ENCODE results near the gene KCNK10. TPM values are rescaled to one million over a fixed set of nuclear protein-coding genes. Genes with fewer than 3 reads are reported as not detected.

KCNK10 gene
- polyA plus RNA-seq, 3 donors: 0.05 TPM; not detected in 2

DNA sequence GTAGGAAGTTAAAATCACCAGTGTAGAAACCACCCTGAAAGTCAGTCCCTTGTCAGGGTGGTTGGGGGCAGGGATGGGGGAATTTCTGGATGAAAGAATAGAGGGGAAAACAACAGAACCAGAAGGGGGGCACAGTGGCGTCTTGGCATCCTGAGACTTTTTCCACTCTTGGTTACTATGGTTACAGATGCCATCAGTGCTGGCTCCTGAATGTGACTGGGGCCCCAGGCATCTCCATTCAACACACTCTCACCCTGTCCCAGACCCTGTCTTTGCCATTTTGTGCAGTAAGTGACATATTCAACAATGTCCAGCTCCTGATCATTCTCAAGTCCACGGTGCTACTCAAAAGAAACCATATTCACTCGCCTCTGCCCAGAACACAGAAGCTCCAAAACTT is 11.3 kb downstream of the KCNK10 start:
- H3K9me3 ChIP-seq (replicated peaks in 1 of 2; ENCODE audit: control insufficient read depth in 1 of 2, insufficient read depth in 1 of 2, low read length in 2 of 2): peaks cover 3 to 6% of the 10 kb centered on the region in 2 donors
- H3K9me3 Mint-ChIP-seq: peaks cover 4 to 9% (median 5%) of the 10 kb centered on the region in 7 donors
- H3K27me3 Mint-ChIP-seq (ENCODE audit: low read depth in 3 of 3): peaks cover 2 to 16% (median 10%) of the 10 kb centered on the region in 3 donors
- no peak for DNase-seq
- TF ChIP-seq, protein P1, sequence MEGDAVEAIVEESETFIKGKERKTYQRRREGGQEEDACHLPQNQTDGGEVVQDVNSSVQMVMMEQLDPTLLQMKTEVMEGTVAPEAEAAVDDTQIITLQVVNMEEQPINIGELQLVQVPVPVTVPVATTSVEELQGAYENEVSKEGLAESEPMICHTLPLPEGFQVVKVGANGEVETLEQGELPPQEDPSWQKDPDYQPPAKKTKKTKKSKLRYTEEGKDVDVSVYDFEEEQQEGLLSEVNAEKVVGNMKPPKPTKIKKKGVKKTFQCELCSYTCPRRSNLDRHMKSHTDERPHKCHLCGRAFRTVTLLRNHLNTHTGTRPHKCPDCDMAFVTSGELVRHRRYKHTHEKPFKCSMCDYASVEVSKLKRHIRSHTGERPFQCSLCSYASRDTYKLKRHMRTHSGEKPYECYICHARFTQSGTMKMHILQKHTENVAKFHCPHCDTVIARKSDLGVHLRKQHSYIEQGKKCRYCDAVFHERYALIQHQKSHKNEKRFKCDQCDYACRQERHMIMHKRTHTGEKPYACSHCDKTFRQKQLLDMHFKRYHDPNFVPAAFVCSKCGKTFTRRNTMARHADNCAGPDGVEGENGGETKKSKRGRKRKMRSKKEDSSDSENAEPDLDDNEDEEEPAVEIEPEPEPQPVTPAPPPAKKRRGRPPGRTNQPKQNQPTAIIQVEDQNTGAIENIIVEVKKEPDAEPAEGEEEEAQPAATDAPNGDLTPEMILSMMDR (IDR thresholded peaks at IDR 0.05): no peak
- no peak overlapping the region for H2AFZ ChIP-seq (ENCODE audit: insufficient read depth, low read depth, low read length, poor library complexity, severe bottlenecking)
- H3K4me3 Mint-ChIP-seq: no peak overlapping the region
- WGBS (ENCODE audit: insufficient coverage): 92% methylated on average over 2 of the region's 3 CpGs
- no peak overlapping the region for H3K27ac ChIP-seq (ENCODE audit: low read depth in 1 of 2, low read length in 2 of 2)
- no peaks in the 10 kb centered on the region for H3K79me2 ChIP-seq (ENCODE audit: insufficient read depth, low read length)
- no peaks in the 10 kb centered on the region for H3K36me3 Mint-ChIP-seq
- H3K9ac ChIP-seq (ENCODE audit: insufficient read depth, low read length, poor library complexity, severe bottlenecking): no peak overlapping the region
- H3K36me3 ChIP-seq (replicated peaks in 1 of 2; ENCODE audit: control insufficient read depth in 1 of 2, insufficient read depth in 2 of 2, low read length in 2 of 2): no peaks in the 10 kb centered on the region
- no peak overlapping the region for H3K27ac Mint-ChIP-seq
- H3K4me2 ChIP-seq (replicated peaks; ENCODE audit: extremely low read depth, low read length, poor library complexity, severe bottlenecking): no peak overlapping the region
- H4K20me1 ChIP-seq (ENCODE audit: insufficient read depth, low read length): no peaks in the 10 kb centered on the region
- H3K4me3 ChIP-seq (replicated peaks in 1 of 3; ENCODE audit: low read depth in 2 of 3, low read length in 3 of 3): no peak overlapping the region
- H3K27me3 ChIP-seq (ENCODE audit: control insufficient read depth in 2 of 2, insufficient read depth in 2 of 2, low read length in 2 of 2): peaks cover 5 to 7% of the 10 kb centered on the region in 2 donors
- H3K4me1 Mint-ChIP-seq: peaks cover 5% of the 10 kb centered on the region
- no peaks in the 10 kb centered on the region for H3K4me1 ChIP-seq (ENCODE audit: control insufficient read depth in 1 of 2, insufficient read depth in 2 of 2, low read length in 2 of 2)
- intact Hi-C loops (cut with micrococcal nuclease): no loop called here

DNA sequence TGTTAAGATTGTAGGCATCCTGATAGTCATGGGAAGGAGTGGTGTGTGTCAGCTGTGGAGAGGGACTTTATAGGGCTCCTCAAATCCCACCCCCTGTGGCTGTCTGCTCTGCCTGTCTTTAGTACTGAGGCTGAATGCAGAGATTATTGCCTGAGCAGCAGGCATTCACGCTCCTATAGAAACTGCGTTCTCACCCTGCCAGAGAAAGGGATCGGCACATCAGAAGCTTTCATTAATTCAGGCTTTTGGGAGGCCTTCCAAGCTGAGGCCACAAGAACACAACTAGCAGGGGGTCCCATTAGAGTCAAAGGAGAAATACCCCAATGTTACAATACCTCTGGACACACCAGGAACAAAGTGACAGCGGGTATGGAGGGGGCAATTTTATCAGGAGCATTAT is 12.6 kb downstream of the KCNK10 start:
- Mint-ChIP-seq H3K27ac (no peak overlapping the region), H3K27me3 (ENCODE audit: low read depth in 3 of 3) (peaks cover 0 to 6% (median 0%) of the 10 kb centered on the region in 3 donors), H3K4me1 (peaks cover 7% of the 10 kb centered on the region), H3K9me3 (peaks cover 4 to 9% (median 5%) of the 10 kb centered on the region in 7 donors), H3K4me3 (no peak overlapping the region), H3K36me3 (no peaks in the 10 kb centered on the region)
- intact Hi-C loops (cut with micrococcal nuclease): no loop called here
- no peak overlapping the region for H3K4me3 ChIP-seq (replicated peaks in 1 of 3; ENCODE audit: low read depth in 2 of 3, low read length in 3 of 3)
- H3K4me2 ChIP-seq (replicated peaks; ENCODE audit: extremely low read depth, low read length, poor library complexity, severe bottlenecking): no peak overlapping the region
- DNase-seq: no peak
- no peak overlapping the region for H3K9ac ChIP-seq (ENCODE audit: insufficient read depth, low read length, poor library complexity, severe bottlenecking)
- no peaks in the 10 kb centered on the region for H3K27me3 ChIP-seq (ENCODE audit: control insufficient read depth in 2 of 2, insufficient read depth in 2 of 2, low read length in 2 of 2)
- no peak overlapping the region for H2AFZ ChIP-seq (ENCODE audit: insufficient read depth, low read depth, low read length, poor library complexity, severe bottlenecking)
- H3K4me1 ChIP-seq (ENCODE audit: control insufficient read depth in 1 of 2, insufficient read depth in 2 of 2, low read length in 2 of 2): no peaks in the 10 kb centered on the region
- WGBS (ENCODE audit: insufficient coverage): 83% methylated on average over 2 of the region's 4 CpGs
- TF ChIP-seq, protein P1 (IDR thresholded peaks at IDR 0.05): no peak
- no peaks in the 10 kb centered on the region for H3K79me2 ChIP-seq (ENCODE audit: insufficient read depth, low read length)
- no peak overlapping the region for H3K27ac ChIP-seq (ENCODE audit: low read depth in 1 of 2, low read length in 2 of 2)
- H3K36me3 ChIP-seq (replicated peaks in 1 of 2; ENCODE audit: control insufficient read depth in 1 of 2, insufficient read depth in 2 of 2, low read length in 2 of 2): no peaks in the 10 kb centered on the region
- no peaks in the 10 kb centered on the region for H4K20me1 ChIP-seq (ENCODE audit: insufficient read depth, low read length)
- peaks cover 3 to 6% of the 10 kb centered on the region in 2 donors for H3K9me3 ChIP-seq (replicated peaks in 1 of 2; ENCODE audit: control insufficient read depth in 1 of 2, insufficient read depth in 1 of 2, low read length in 2 of 2)

Measured in CD14-positive monocyte (primary cell).